Loucy (cell line): ENCODE results near the gene TICRR.
"Not testable (repeated sequence)": the region's sequence is repeated elsewhere in the genome, so short reads cannot be mapped to it uniquely, and the experiment has no call there.

Source experiments
- CTCF ChIP-seq: fragments of 200-600 bp; sonication (generic); conservative IDR thresholded peaks from 2 replicates; pipeline ENCODE4 v1.5.1; 2014; ENCODE audit warnings: mild to moderate bottlenecking, antibody characterized with exemption, low read length
- EZH2phosphoT487 ChIP-seq: fragments of 200-600 bp; IDR thresholded peaks from 2 replicates; pipeline ENCODE4 v1.6.1; 2018; ENCODE audit warnings: antibody characterized with exemption, mild to moderate bottlenecking, moderate library complexity, borderline replicate concordance

- TF ChIP-seq CTCF, EZH2phosphoT487: not testable (repeated sequence)
Observed at GRCh38 chr15:89549138-89549537, 26.1 kb upstream of the TICRR start.
